DMS53 treated with DMSO at 0.1 percent for 48 hours (cell line): ENCODE data around the gene RALY.
A peak's percentile ranks its signal among the peaks of the same experiment; 100 is the strongest.

Source experiments
- DNase-seq: peaks from one replicate; lab custom pipeline; 2025; ENCODE audit not compliant: unreplicated experiment; lab: John Stamatoyannopoulos, UW

RALY gene

GRCh38 chr20:34047010-34047687 lies 53.4 kb downstream of the RALY start:
- DNase-seq, result no peak

DNA sequence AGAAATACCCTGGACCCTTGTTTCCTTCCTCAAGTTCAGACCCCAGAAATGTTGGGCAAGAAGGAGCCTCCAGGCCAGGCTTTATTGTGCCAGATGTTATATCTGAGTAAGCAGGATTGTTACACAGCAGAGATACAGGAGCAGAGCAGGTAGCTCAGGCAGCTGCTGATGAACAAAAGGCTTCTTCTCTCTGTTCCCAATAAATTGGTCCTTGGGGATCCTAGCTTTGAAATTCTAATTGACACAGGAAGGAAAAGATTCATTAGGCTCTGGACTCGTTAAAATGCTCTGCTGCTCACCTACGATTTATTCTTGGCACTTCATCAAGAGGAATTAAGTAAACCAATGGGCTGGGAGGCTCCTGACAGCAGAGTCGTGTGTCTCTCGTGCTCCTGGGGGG lies 54.2 kb downstream of the RALY start:
- DNase-seq, result no peak

GRCh38 chr20:34049389-34049788 lies 55.7 kb downstream of the RALY start:
- no peak for DNase-seq

- no peak for DNase-seq
These were observed 56.4 kb downstream of the RALY start for GRCh38 chr20:34049897-34050695.

DNA sequence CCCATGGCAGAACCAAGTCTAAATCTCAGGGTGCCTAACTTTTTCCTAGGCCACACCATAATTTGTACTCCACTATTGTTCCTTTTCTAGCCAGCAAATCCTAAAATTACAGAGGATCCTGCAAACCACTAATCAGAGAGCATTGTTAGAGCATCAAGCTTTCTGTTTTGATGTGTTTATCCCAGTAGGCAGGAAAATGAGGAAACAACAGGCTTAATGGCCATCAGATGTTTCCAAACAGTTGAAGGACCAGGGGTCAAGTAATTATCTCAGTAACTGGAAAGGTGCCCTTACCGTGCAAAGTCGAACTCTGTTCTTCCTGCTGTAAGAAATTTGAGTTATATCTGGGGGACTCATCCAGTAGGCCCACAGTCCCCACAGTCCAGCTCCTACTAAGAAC lies 58.7 kb downstream of the RALY start:
- no peak for DNase-seq

DNA sequence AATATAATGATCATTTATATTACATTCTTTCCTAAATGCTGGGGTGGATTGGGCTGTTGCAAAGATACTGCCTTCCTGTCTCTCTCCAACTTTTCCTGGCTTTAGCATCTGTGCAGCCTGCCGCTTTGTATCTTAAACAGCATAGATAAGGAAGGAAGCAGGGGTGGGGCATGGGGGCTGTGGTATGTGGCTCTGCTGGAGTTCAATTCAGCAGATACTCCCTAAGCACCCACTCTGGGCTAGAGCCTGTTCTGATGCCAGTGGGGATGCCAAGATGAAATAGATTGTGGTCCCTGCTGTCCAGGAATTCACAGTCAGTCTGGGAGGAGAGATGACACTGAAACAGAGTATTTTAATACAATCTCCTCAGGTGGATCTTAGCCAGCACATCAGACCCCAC lies 61.6 kb downstream of the RALY start:
- DNase-seq, result no peak

- DNase-seq, result no peak
These were observed 65.1 kb downstream of the RALY start for GRCh38 chr20:34058831-34059230.

DNA sequence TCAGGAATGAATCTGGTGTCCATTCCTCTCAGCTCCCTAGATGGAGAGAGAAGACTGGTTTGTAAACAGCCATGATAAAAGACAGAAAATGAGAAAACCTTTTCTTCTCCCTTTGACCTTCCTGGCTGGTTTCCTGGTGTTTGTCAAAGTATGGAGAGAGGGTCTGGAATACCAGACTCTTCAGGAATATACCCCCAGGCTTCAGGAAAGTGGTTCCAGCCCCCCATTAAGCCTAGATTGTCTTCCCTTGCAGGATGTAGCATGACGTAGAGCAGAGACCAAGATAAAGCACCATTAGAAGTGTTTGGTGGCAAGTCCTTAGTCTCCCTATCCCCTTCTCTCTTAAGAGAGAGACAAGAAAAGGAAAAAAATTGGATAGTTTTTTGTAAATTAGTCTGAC lies 67.3 kb downstream of the RALY start:
- DNase-seq, result no peak

DNA sequence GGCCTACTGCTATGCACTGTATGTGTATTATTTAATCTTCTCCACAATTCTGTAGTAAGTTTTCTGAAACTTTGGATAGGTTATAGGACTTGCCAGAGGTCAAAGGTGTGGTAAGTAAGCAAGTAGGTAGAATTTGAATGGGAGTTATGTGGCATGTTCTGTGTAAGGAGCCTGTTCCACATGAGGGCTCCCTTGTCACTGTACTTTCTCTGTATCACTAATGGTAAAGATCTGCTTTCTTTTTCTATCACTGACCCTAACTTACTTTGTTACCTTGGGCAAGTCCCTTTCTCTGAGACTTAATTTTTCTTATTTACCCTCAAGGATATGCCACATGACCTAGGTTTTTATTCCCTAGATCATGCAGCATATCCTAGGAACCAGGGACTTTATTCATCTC lies 68.0 kb downstream of the RALY start:
- DNase-seq, result no peak

DNA sequence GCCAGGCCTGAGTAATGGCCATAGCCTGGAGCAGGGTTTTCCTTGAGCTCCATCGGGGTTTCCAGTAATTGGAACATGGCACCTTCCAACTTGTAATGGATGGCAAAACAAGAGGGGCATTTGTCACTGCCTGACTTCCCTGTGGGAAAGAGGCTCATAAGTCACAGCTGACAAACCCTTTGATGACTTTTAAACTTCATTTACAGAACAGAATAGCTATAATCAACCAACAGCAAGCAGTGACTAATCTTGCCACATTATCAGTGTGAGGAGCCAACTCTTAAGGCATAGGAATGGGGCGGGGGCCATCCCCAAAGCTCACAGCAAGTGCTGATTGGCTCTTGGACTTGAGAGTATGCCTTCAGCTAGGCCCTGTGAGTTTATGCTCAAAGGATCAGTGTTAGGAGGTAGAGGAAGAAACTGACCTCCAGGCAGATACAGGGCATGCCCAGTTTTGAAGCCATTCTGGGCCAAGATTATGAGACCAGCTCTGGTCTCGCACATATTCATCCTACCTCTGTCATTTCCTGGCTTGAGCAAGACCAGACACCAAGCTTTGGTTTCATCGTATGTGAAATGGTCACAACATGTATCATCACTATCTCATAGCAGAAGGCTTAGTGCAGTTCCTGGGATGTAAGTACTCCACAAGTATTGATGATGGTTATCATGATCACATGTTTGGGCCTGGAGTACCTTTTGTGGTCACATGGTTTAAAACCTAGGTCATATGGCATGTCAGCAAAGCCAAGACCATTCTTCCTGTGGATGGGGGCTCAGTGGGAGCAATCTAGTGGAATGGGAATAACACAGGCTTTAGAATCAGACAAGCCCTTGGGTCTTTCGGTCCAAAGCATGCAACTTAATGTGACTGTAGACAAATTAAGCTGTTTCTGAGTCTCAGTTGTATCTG lies 69.1 kb downstream of the RALY start:
- DNase-seq, result no peak

GRCh38 chr20:34064286-34064685 lies 70.6 kb downstream of the RALY start:
- no peak for DNase-seq

- no peak for DNase-seq
These were observed 71.5 kb downstream of the RALY start for GRCh38 chr20:34065260-34065659.

GRCh38 chr20:34066476-34067090 lies 72.9 kb downstream of the RALY start:
- no peak for DNase-seq

GRCh38 chr20:34068001-34068400 lies 74.3 kb downstream of the RALY start:
- DNase-seq, result no peak

DNA sequence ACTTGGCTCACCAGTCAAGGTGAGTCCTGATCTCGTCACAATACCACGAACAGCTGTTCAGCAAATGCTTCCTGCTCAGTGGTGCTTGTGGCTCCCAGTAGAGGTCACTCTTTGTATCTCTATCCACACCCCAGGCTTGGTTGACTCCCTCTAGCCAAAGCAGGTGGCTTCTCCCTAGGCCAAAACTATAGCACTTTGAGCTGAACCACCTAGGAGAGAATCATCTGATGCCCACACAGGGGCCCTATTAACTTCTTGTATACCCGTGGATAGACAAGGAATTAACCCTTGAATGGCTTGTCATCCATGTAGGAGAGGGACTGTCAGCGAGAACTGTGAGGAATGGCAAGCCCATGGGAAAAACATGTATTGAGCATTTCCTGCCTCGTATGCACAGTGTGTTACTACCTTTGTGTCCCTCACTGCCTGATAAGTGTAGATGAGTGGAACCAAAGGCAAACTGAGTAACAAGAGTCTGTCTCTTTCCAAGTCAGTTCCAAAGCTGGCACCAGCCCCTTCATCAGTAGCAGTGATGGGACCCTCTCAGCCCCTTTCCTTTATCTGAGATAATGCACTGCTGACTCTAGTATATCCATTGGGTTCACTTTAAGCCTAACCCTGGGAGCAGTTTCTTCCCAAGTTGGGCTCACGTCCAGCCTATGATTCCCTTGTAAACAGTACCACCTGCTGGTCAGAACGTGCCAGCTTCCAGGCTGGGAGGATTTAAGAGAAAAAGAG lies 75.8 kb downstream of the RALY start:
- DNase-seq, result peak; percentile 73

- DNase-seq, result no peak
These were observed 76.3 kb downstream of the RALY start for GRCh38 chr20:34070079-34070439.

- no peak for DNase-seq
These were observed 77.1 kb downstream of the RALY start for GRCh38 chr20:34070859-34071258.

GRCh38 chr20:34072076-34072475 lies 78.4 kb downstream of the RALY start:
- DNase-seq, result no peak

DNA sequence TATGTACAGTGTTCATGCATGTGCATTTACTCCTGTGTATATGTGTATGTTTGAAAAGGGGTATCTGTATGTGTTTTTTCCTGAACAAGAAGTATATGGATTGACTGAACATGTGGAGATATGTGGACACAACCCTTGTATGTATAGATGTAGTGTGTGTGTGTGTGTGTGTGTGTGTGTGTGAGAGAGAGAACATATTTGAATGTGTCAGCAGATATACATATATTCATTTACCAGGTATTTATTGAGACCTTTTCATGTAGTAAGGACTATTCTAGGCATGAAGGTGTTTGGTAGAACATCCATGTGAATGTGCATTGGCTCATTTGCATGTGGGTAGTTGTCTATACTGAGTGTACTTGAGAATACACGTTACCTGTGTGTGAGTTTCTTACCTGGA lies 79.1 kb downstream of the RALY start:
- DNase-seq, result no peak

DNA sequence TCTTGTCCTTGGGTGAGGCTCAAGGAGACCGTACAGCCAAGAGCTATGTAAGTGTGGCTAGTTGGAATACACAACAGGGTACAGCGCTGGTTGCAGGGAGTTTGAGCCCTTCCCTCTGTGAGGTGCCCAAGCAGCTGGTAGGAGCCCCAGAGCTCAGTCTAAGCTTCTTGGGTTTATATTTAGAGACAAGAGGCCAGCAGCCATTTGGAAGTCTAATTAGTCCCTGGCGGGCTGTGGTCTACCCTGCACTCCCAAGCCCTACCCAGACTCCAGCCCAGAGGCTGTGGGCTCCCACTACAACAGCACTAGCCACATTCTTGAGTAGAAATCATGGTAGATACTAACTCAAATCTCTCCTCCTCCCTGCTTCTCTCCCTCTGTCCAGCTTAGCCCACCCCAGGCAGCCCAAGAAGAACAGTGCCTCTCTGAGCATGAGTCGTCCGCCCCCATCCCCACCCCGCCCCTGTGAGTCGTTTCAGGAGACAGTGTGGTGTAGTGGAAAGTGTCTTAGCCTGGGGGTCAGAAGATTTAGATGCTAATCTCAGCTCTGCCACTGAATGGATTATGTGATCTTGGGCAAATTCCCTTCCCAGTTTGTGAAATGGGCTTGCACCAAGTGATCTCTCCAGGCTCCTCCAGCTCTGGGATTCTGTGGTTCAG lies 80.5 kb downstream of the RALY start:
- no peak for DNase-seq
